T-helper 2 cell (primary cell): ENCODE results near the gene MUC5AC.
"Not testable (repeated sequence)": the region's sequence is repeated elsewhere in the genome, so short reads cannot be mapped to it uniquely, and the experiment has no call there.

Experiments
- DNase-seq, 5 experiments: peaks; one replicate each; pipeline versions ENCODE4 v3.0.0 to v3.0.0-alpha.2; 2012 to 2022

The MUC5AC gene

GRCh38 chr11:1239596-1240205, 81.9 kb downstream of the MUC5AC start:
- no peak for DNase-seq

GRCh38 chr11:1240771-1241170, 83.0 kb downstream of the MUC5AC start:
- DNase-seq, result no peak

GRCh38 chr11:1241706-1242105, 84.0 kb downstream of the MUC5AC start:
- no peak for DNase-seq

- no peak for DNase-seq
Measured at GRCh38 chr11:1242289-1242688, 84.5 kb downstream of the MUC5AC start.

- not testable (repeated sequence) for DNase-seq
Measured at GRCh38 chr11:1242751-1243150, 85.0 kb downstream of the MUC5AC start.

GRCh38 chr11:1243521-1243920, 85.8 kb downstream of the MUC5AC start:
- DNase-seq, result not testable (repeated sequence)

GRCh38 chr11:1244557-1244956, 86.8 kb downstream of the MUC5AC start:
- not testable (repeated sequence) for DNase-seq

GRCh38 chr11:1245717-1246116, 88.0 kb downstream of the MUC5AC start:
- DNase-seq, result not testable (repeated sequence)

GRCh38 chr11:1246301-1246700, 88.5 kb downstream of the MUC5AC start:
- DNase-seq, result not testable (repeated sequence)

GRCh38 chr11:1247026-1247425, 89.3 kb downstream of the MUC5AC start:
- DNase-seq, result not testable (repeated sequence)

- not testable (repeated sequence) for DNase-seq
Measured at GRCh38 chr11:1248951-1249350, 91.2 kb downstream of the MUC5AC start.

- not testable (repeated sequence) for DNase-seq
Measured at GRCh38 chr11:1250411-1250810, 92.7 kb downstream of the MUC5AC start.
